Kidney (tissue), 14 donors: ENCODE measurements around the gene AKAP14. TPM values are rescaled to one million over a fixed set of nuclear protein-coding genes. Genes with fewer than 3 reads are reported as not detected.
"Not testable (repeated sequence)": the region's sequence is repeated elsewhere in the genome, so short reads cannot be mapped to it uniquely, and the experiment has no call there.

Experiments used
- DNase-seq, 5 donors: peaks; one replicate each; pipeline ENCODE4 v3.0.0-alpha.2; 2013 to 2020
- FAIRE-seq: peaks from 2 replicates; lab custom pipeline; 2012; peaks lifted over from hg19 to GRCh38; lab: Jason Lieb, UNC
- H3K27ac ChIP-seq, 2 donors: one replicate each; pipeline ENCODE4 v1.7.0; 2013; ENCODE audit warnings: low read depth in 2 of 2, low read length in 2 of 2, inconsistent platforms in 1 of 2
- H3K27me3 ChIP-seq: one replicate; pipeline ENCODE4 v1.7.1; 2013; ENCODE audit warnings: low read length, inconsistent platforms; ENCODE audit not compliant: control insufficient read depth, insufficient read depth
- H3K36me3 ChIP-seq, 3 donors: one replicate each; pipeline versions ENCODE4 v1.7.0 to v1.7.1; 2013; ENCODE audit warnings: low read length in 3 of 3, control low read depth in 1 of 3, inconsistent platforms in 1 of 3; ENCODE audit not compliant: insufficient read depth in 3 of 3, control insufficient read depth in 2 of 3
- H3K4me1 ChIP-seq, 3 donors: one replicate each; pipeline versions ENCODE4 v1.7.0 to v1.7.1; 2013; ENCODE audit warnings: low read length in 3 of 3, inconsistent platforms in 1 of 3, low read depth in 1 of 3; ENCODE audit not compliant: control insufficient read depth in 2 of 3, insufficient read depth in 2 of 3
- H3K4me3 ChIP-seq, 3 donors: one replicate each; pipeline versions ENCODE4 v1.7.0 to v1.8.1; 2013; ENCODE audit warnings: low read length in 3 of 3, control low read depth in 1 of 3, inconsistent platforms in 1 of 3
- H3K9ac ChIP-seq, 3 donors: one replicate each; pipeline versions ENCODE4 v1.7.0 to v1.7.1; 2013; ENCODE audit warnings: low read length in 3 of 3, control low read depth in 1 of 3, inconsistent platforms in 1 of 3
- H3K9me3 ChIP-seq, 3 donors: one replicate each; pipeline versions ENCODE4 v1.7.0 to v1.7.1; 2013; ENCODE audit warnings: low read length in 3 of 3, control low read depth in 1 of 3, inconsistent platforms in 1 of 3; ENCODE audit not compliant: control insufficient read depth in 2 of 3, insufficient read depth in 1 of 3
- intact Hi-C: fragments of 100-400 bp; cut with DNase I; formaldehyde crosslinking; loops from one replicate; pipeline ENCODE4 v1.11.1; 2022
- polyA plus RNA-seq: library from polyadenylated mRNA; stranded (reverse); fragments of 350-450 nt; fragmentation: Illumina TruSeq; extraction: RNeasy Lipid Tissue Mini Kit (QIAGEN cat#74804); gene quantifications from one replicate; pipeline ENCODE4 v1.2.3, GENCODE V29; 2014; ENCODE audit warnings: low read depth, low replicate concordance; ENCODE audit not compliant: insufficient read depth
- total RNA-seq: library from RNA; stranded (reverse); fragmentation: NEBNext Ultra II Directional; extraction: Animal tissue kit (Norgen Biotek cat#: 25700); gene quantifications from one replicate; pipeline ENCODE4 v1.2.1, GENCODE V29; 2021
- TF ChIP-seq, protein P1 (sequence below): IDR thresholded peaks from 3 replicates; pipeline ENCODE4 v1.5.1; 2012; ENCODE audit warnings: mild to moderate bottlenecking, moderate library complexity, borderline replicate concordance; ENCODE audit not compliant: insufficient read depth; ENCODE audit errors: extremely low read depth
- donor health status: control.
- donor health status: control.
- donor health status: control.
- donor health status: control.
- donor health status: control.
- donor health status: DM: yes; HTN: yes; CAD: no.
- donor health status: Normal renal cell carcinoma (clear cell type).

AKAP14 gene
- total and polyA plus RNA-seq, 2 donors from 2014 or later, result not detected

DNA sequence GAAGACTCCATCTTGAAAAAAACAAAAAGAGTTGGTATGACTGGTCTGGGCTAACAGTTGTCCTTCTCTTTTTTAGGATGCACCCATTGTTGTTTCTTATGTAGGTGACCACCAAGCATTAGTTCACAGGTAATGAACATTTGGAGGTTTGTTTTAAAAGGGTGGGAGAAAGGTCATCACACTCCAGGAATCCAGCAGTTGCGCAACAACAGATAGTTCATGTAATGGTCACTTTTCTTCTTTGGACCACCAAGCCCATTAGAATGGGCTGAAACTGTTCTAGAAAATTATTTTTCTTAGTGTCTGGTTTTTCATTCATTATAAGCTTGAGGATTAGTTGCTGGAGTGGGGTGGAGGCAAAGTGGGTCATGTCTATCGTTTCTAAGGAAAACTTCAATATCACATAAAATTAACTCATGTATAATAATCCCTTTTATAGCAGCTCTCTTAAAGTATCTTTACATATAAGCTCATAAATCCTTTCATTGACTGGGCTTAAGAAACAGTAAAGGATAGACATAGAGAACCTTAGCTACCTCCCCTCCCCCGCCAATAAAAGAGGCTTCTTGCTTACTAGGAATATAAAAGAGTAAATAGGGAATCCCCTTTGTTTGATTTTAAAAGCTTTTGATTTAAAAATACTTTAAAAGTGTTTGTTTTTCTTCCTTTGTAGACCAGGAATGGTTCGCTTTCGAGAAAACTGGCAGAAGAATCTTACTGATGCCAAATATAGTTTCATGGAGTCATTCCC, 24.3 kb downstream of the AKAP14 start:
- no peak for DNase-seq
- FAIRE-seq, result no peak

DNA sequence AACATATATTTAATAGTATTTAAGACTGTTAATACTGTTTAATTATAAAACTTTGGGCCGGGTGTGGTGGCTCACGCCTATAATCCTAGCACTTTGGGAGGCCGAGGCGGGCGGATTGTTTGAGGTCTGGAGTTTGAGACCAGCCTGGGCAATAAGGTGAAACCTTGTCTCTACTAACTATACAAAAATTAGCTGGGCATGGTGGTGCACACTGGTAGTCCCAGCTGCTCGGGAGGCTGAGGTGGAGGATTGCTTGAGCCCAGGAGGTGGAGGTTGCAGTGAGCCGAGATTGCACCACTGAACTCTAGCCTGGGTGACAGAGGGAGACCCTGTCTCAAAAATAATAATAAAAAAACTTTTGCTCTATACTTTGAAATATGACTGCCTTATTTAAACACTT, 26.7 kb downstream of the AKAP14 start:
- H3K9me3 ChIP-seq, H3K4me1 ChIP-seq, H3K27ac ChIP-seq, H3K9ac ChIP-seq, H3K4me3 ChIP-seq, H3K27me3 ChIP-seq, intact Hi-C loops, H3K36me3 ChIP-seq, DNase-seq, FAIRE-seq: not testable (repeated sequence)

More for the DNA sequence above, 24.3 kb downstream of the AKAP14 start:
- H3K36me3 ChIP-seq, result no peaks in the 10 kb centered on the region
- H3K4me1 ChIP-seq, result no peaks in the 10 kb centered on the region
- TF ChIP-seq, protein P1, sequence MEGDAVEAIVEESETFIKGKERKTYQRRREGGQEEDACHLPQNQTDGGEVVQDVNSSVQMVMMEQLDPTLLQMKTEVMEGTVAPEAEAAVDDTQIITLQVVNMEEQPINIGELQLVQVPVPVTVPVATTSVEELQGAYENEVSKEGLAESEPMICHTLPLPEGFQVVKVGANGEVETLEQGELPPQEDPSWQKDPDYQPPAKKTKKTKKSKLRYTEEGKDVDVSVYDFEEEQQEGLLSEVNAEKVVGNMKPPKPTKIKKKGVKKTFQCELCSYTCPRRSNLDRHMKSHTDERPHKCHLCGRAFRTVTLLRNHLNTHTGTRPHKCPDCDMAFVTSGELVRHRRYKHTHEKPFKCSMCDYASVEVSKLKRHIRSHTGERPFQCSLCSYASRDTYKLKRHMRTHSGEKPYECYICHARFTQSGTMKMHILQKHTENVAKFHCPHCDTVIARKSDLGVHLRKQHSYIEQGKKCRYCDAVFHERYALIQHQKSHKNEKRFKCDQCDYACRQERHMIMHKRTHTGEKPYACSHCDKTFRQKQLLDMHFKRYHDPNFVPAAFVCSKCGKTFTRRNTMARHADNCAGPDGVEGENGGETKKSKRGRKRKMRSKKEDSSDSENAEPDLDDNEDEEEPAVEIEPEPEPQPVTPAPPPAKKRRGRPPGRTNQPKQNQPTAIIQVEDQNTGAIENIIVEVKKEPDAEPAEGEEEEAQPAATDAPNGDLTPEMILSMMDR, result no peak
- no peak overlapping the region for H3K4me3 ChIP-seq
- H3K27me3 ChIP-seq, result no peaks in the 10 kb centered on the region
- H3K9me3 ChIP-seq, result no peaks in the 10 kb centered on the region
- H3K9ac ChIP-seq, result no peak overlapping the region
- H3K27ac ChIP-seq, result no peak overlapping the region
- intact Hi-C loops, result no loop called here

DNA sequence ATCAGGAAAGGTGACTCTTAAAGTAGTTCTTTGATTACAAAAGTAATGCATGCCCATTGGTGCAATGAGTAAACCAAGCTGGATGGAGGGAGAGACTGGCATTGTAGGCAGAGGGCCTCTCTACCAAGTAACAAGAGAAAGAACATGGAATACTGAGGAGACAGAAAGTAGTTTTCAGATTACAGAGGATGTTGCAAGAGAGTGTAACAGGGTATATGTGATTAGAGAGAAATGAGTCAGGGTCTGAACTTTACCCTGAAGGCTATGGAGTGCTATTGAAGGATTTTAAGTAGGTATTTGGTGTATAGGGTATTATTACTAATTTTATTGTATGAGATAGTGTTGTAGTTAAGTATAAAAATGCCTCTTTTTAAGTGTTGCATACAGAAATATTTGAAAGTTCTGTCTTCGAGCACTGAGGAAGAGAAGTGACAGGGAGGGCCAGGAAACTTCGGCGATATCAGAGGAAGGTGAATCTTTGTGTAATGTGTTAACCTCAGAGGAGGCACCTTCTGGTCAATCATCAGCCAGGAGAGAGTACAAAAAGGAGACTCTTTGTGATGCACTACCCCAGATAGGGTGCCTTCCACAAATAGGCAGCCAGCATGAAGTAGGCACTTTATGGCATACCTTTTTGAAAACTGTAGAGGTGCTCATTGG, 39.7 kb downstream of the AKAP14 start:
- Histone ChIP-seq H3K4me3 (no peak overlapping the region), H3K9ac (no peak overlapping the region), H3K9me3 (no peaks in the 10 kb centered on the region), H3K27ac (no peak overlapping the region), H3K4me1 (no peaks in the 10 kb centered on the region), H3K27me3 (no peaks in the 10 kb centered on the region), H3K36me3 (peaks cover 2 to 13% (median 3%) of the 10 kb centered on the region in 3 donors)
- TF ChIP-seq, protein P1, result no peak
- FAIRE-seq (no peak), DNase-seq (no peak)
- intact Hi-C loops, result no loop called here

DNA sequence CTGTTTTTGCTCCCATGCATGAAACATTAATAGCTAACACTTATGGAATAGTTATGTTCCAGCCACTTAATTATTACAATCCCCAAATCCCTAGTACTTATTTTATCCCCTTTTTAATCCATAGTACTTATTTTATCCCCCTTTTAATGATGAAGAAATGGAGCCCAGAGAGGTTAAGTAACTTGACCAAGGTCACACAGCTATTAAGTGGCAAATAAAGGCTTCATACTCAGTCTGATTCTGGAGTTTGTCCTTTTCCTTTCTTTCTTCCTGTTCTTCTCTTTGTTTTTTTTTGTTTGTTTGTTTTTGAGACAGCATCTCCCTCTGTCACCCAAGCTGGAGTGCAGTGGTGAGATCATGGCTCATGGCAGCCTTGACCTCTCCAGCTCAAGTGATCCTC, 45.6 kb downstream of the AKAP14 start:
- intact Hi-C loops, result no loop called here
- FAIRE-seq, result no peak
- H3K4me3 ChIP-seq, result no peak overlapping the region
- H3K4me1 ChIP-seq, result peaks cover 0 to 2% (median 0%) of the 10 kb centered on the region in 3 donors
- DNase-seq, result no peak
- no peaks in the 10 kb centered on the region for H3K36me3 ChIP-seq
- TF ChIP-seq, protein P1, result no peak
- H3K9ac ChIP-seq, result no peak overlapping the region
- no peaks in the 10 kb centered on the region for H3K9me3 ChIP-seq
- no peaks in the 10 kb centered on the region for H3K27me3 ChIP-seq
- H3K27ac ChIP-seq, result no peak overlapping the region
